ENCODE data around the gene GFER. TPM values are rescaled to one million over a fixed set of nuclear protein-coding genes. Genes with fewer than 3 reads are reported as not detected.
A peak's percentile ranks its signal among the peaks of the same experiment; 100 is the strongest.
"Not testable (repeated sequence)": the region's sequence is repeated elsewhere in the genome, so short reads cannot be mapped to it uniquely, and the experiment has no call there.

Gene GFER
- total and polyA plus RNA-seq, 10 of the 15 experiments (the other 5 are each of a cell fraction or from before 2014, with no cell fraction given) = 2.4 to 57.7 (median 31.3) TPM

GRCh38 chr16:1939833-1940232 lies 44.2 kb upstream of the GFER start:
- POLR2A ChIA-PET = interaction anchor here (0.6 to 2.3 kb wide), 3 partner anchors 17 to 210 kb away, joined by 3 to 6 read pairs (median 3); no protein-coding TSS in a partner anchor

DNA sequence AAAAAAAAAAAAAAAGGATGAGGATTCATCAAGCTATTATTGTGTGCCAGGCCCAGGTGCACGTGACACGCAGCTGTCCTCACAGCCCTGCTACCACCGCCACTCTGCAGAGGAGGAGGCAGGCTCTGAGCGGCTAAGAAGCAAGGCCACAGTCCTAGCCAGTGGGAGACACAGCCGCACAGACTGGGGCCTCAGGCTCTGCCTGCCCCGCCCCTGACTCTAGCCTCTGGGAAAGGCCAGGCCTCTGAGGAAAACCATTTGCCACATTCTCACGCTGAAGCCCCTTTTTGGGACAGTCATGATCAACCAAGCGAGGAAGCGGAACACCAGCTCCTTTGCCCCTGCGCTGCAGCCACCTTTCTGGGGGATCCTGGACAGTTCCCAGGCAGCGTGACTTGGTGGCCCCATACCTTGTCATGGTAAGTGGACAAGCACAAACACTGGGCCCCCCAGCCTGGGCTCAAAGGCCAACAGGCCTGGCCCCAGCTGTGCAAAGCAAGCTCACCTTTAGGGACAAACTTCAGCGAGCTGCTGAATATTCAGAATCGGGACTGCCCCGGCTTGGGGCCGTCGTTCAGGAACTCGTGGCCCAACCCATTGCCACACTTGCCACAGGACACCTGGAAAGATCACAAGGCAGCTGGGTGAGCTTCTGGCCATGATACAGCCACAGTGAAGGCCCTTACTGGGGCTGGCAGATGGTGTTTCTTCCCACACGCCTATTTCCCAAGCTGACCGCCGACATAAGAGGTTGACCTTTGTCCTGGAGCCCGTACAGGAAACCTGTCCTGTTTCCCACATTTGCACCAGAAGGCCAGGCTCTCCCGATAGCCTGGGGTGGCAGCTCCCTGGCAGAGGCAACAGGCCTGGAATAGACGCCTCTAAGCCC lies 43.5 kb upstream of the GFER start:
- no peaks in the 10 kb centered on the region for H4K20me1 ChIP-seq (ENCODE audit: control insufficient read depth, insufficient read depth)
- ATAC-seq = no peak
- CTCF ChIA-PET = interaction anchor here (0.9 to 2.0 kb wide), 7 partner anchors 11 to 317 kb away, joined by 3 to 9 read pairs (median 5); no protein-coding TSS in a partner anchor
- intact Hi-C loops (cut with micrococcal nuclease; ENCODE audit: unreplicated experiment) (no loop called here), in situ Hi-C loops (cut with MboI) (no loop called here)
- H2AFZ ChIP-seq (ENCODE audit: control insufficient read depth, low read depth, low read length) = no peak overlapping the region
- H3K4me2 ChIP-seq (ENCODE audit: control insufficient read depth, insufficient read depth) = peak overlapping the region; percentile 42
- BruUV-seq (replicated peaks) = no TSS peak
- H3K36me3 ChIP-seq (ENCODE audit: control insufficient read depth in 2 of 2, insufficient read depth in 2 of 2, low read length in 1 of 2) = peaks cover 0 to 5% of the 10 kb centered on the region in 2 experiments; a peak in 3 of 4 replicates
- peaks cover 10% of the 10 kb centered on the region; the same call in 1 of the 2 replicates for H3K4me1 ChIP-seq (ENCODE audit: control insufficient read depth, insufficient read depth, low read length)
- SMC1A ChIA-PET (ENCODE audit: uncharacterized antibody, unreplicated experiment) = no interaction called here
- H3K9me3 ChIP-seq (replicated peaks; ENCODE audit: control insufficient read depth, insufficient read depth, low read length) = no peaks in the 10 kb centered on the region
- POLR2A ChIA-PET = interaction anchor here (0.6 to 2.3 kb wide), 8 partner anchors 18 to 805 kb away, joined by 3 to 6 read pairs (median 4); partner anchors contain the start of gene RPS2
- H3K27ac ChIP-seq (ENCODE audit: control insufficient read depth, insufficient read depth) = no peak overlapping the region
- no peak for DNase-seq (ENCODE audit: low read depth, low spot score)
- WGBS (ENCODE audit: insufficient coverage, insufficient replicate concordance, low lambda C conversion rate, missing lambda C conversion rate) = 93% methylated on average over 23 of the region's 23 CpGs
- FAIRE-seq = no peak
- TF ChIP-seq PAX5 (IDR thresholded peaks at IDR 0.05; ENCODE audit: borderline replicate concordance, low read depth, low read length) = 0 out of 2 replicates have a peak, but pooled peaks have one; percentile 15
- TF ChIP-seq GATAD2B (conservative IDR thresholded peaks at IDR 0.05; ENCODE audit: low read depth) = 0 out of 2 replicates have a peak, but pooled peaks have one; percentile 14
- TF ChIP-seq BACH1 (IDR thresholded peaks at IDR 0.05; ENCODE audit: borderline replicate concordance) = no peak
- peak; percentile 60; the same call in 1 of the 3 replicates for TF ChIP-seq POU2F2 (IDR thresholded peaks at IDR 0.05; ENCODE audit: borderline replicate concordance, low read depth, low read length)
- 0 out of 2 replicates have a peak, but pooled peaks have one; percentile 27 for TF ChIP-seq NR2F1 (conservative IDR thresholded peaks at IDR 0.05)
- TF ChIP-seq, protein P1, sequence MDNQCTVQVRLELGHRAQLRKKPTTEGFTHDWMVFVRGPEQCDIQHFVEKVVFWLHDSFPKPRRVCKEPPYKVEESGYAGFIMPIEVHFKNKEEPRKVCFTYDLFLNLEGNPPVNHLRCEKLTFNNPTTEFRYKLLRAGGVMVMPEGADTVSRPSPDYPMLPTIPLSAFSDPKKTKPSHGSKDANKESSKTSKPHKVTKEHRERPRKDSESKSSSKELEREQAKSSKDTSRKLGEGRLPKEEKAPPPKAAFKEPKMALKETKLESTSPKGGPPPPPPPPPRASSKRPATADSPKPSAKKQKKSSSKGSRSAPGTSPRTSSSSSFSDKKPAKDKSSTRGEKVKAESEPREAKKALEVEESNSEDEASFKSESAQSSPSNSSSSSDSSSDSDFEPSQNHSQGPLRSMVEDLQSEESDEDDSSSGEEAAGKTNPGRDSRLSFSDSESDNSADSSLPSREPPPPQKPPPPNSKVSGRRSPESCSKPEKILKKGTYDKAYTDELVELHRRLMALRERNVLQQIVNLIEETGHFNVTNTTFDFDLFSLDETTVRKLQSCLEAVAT (IDR thresholded peaks at IDR 0.05) = 0 out of 2 replicates have a peak, but pooled peaks have one; percentile 19
- no peak overlapping the region for H3K4me3 ChIP-seq
- H3K79me2 ChIP-seq (ENCODE audit: control insufficient read depth, insufficient read depth, low read length) = peaks cover 18% of the 10 kb centered on the region
- RAD21 ChIA-PET (ENCODE audit: unreplicated experiment) = interaction anchor here (1.8 kb wide), 1 partner anchor 12 kb away, joined by 6 read pairs; no protein-coding TSS in a partner anchor
- H3K9ac ChIP-seq (ENCODE audit: control insufficient read depth, insufficient read depth, low read length) = no peak overlapping the region
- H3K27me3 ChIP-seq (replicated peaks in 1 of 2; ENCODE audit: control insufficient read depth in 2 of 2, insufficient read depth in 2 of 2, low read length in 1 of 2) = no peaks in the 10 kb centered on the region

More at GRCh38 chr16:1939833-1940232, 44.2 kb upstream of the GFER start:
- intact Hi-C loops (cut with micrococcal nuclease; ENCODE audit: unreplicated experiment); H3K9ac ChIP-seq (ENCODE audit: control insufficient read depth, insufficient read depth, low read length); H3K4me2 ChIP-seq (ENCODE audit: control insufficient read depth, insufficient read depth); DNase-seq (ENCODE audit: low read depth, low spot score); H4K20me1 ChIP-seq (ENCODE audit: control insufficient read depth, insufficient read depth); H2AFZ ChIP-seq (ENCODE audit: control insufficient read depth, low read depth, low read length); ATAC-seq; BruUV-seq (replicated peaks); H3K27me3 ChIP-seq (replicated peaks in 1 of 2; ENCODE audit: control insufficient read depth in 2 of 2, insufficient read depth in 2 of 2, low read length in 1 of 2); H3K36me3 ChIP-seq (ENCODE audit: control insufficient read depth in 2 of 2, insufficient read depth in 2 of 2, low read length in 1 of 2); H3K4me3 ChIP-seq; SMC1A ChIA-PET (ENCODE audit: uncharacterized antibody, unreplicated experiment); H3K9me3 ChIP-seq (replicated peaks; ENCODE audit: control insufficient read depth, insufficient read depth, low read length); FAIRE-seq; H3K27ac ChIP-seq (ENCODE audit: control insufficient read depth, insufficient read depth): not testable (repeated sequence)
- CTCF ChIA-PET = interaction anchor here (0.9 to 2.0 kb wide), 3 partner anchors 10 to 318 kb away, joined by 3 to 9 read pairs (median 4); no protein-coding TSS in a partner anchor
- in situ Hi-C loops (cut with MboI) = loop anchor here (10.0 kb wide), 1 partner anchor 75 kb away; no protein-coding TSS in a partner anchor
- RAD21 ChIA-PET (ENCODE audit: unreplicated experiment) = interaction anchor here (1.8 kb wide), 1 partner anchor 11 kb away, joined by 6 read pairs; no protein-coding TSS in a partner anchor
- WGBS (ENCODE audit: insufficient coverage, insufficient replicate concordance, low lambda C conversion rate, missing lambda C conversion rate) = 97% methylated on average over 6 of the region's 8 CpGs
- peaks cover 10% of the 10 kb centered on the region; the same call in 1 of the 2 replicates for H3K4me1 ChIP-seq (ENCODE audit: control insufficient read depth, insufficient read depth, low read length)
- peaks cover 18% of the 10 kb centered on the region for H3K79me2 ChIP-seq (ENCODE audit: control insufficient read depth, insufficient read depth, low read length)
